Ishikawa (cell line): ENCODE results near the gene ADA.

ENCODE experiments used
- CEBPB ChIP-seq: IDR thresholded peaks from 2 replicates; pipeline ENCODE4 v1.6.1; 2012
- CREB1 ChIP-seq: IDR thresholded peaks from 2 replicates; pipeline ENCODE4 v1.6.1; 2012; ENCODE audit warnings: low read depth
- EGR1 ChIP-seq: IDR thresholded peaks from 2 replicates; pipeline ENCODE4 v1.6.1; 2012
- EP300 ChIP-seq: IDR thresholded peaks from 2 replicates; pipeline ENCODE4 v1.6.1; 2012; ENCODE audit warnings: borderline replicate concordance
- FOXM1 ChIP-seq: IDR thresholded peaks from 2 replicates; pipeline ENCODE4 v1.6.1; 2012; ENCODE audit warnings: low read depth, borderline replicate concordance
- MAX ChIP-seq: IDR thresholded peaks from 2 replicates; pipeline ENCODE4 v1.6.1; 2012
- NFIC ChIP-seq: IDR thresholded peaks from 2 replicates; pipeline ENCODE4 v1.6.1; 2012
- RAD21 ChIP-seq: IDR thresholded peaks from 2 replicates; pipeline ENCODE4 v1.6.1; 2012; ENCODE audit warnings: low read depth
- TCF12 ChIP-seq: IDR thresholded peaks from 2 replicates; pipeline ENCODE4 v1.6.1; 2012; ENCODE audit warnings: low read depth
- TEAD4 ChIP-seq: IDR thresholded peaks from 2 replicates; pipeline ENCODE4 v1.6.1; 2012
- YY1 ChIP-seq: IDR thresholded peaks from 2 replicates; pipeline ENCODE4 v1.6.1; 2012; ENCODE audit warnings: low read depth
- ZBTB7A ChIP-seq: IDR thresholded peaks from 2 replicates; pipeline ENCODE4 v1.6.1; 2012; ENCODE audit warnings: low read depth
- TF ChIP-seq, protein P1 (sequence below): IDR thresholded peaks from 2 replicates; pipeline ENCODE4 v1.6.1; 2012; ENCODE audit warnings: low read depth, mild to moderate bottlenecking

GRCh38 chr20:44629017-44629385 lies 22.5 kb downstream of the ADA start:
- TF ChIP-seq MAX (no peak), EP300 (no peak), EGR1 (no peak), YY1 (no peak), CREB1 (no peak), TEAD4 (no peak), TCF12 (no peak), FOXM1 (no peak), RAD21 (no peak), CEBPB (no peak), ZBTB7A (no peak), NFIC (no peak)
- TF ChIP-seq, protein P1, sequence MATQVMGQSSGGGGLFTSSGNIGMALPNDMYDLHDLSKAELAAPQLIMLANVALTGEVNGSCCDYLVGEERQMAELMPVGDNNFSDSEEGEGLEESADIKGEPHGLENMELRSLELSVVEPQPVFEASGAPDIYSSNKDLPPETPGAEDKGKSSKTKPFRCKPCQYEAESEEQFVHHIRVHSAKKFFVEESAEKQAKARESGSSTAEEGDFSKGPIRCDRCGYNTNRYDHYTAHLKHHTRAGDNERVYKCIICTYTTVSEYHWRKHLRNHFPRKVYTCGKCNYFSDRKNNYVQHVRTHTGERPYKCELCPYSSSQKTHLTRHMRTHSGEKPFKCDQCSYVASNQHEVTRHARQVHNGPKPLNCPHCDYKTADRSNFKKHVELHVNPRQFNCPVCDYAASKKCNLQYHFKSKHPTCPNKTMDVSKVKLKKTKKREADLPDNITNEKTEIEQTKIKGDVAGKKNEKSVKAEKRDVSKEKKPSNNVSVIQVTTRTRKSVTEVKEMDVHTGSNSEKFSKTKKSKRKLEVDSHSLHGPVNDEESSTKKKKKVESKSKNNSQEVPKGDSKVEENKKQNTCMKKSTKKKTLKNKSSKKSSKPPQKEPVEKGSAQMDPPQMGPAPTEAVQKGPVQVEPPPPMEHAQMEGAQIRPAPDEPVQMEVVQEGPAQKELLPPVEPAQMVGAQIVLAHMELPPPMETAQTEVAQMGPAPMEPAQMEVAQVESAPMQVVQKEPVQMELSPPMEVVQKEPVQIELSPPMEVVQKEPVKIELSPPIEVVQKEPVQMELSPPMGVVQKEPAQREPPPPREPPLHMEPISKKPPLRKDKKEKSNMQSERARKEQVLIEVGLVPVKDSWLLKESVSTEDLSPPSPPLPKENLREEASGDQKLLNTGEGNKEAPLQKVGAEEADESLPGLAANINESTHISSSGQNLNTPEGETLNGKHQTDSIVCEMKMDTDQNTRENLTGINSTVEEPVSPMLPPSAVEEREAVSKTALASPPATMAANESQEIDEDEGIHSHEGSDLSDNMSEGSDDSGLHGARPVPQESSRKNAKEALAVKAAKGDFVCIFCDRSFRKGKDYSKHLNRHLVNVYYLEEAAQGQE, result no peak
